Measurements from ENCODE around the gene HLCS.

Gene HLCS

GRCh38 chr21:36889401-36889800 is 77.1 kb downstream of the HLCS start:
- no peak overlapping the region for H3K4me3 ChIP-seq (ENCODE audit: low read length)
- no peaks in the 10 kb centered on the region for H4K20me1 ChIP-seq (ENCODE audit: insufficient read depth, low read length)
- H3K27me3 ChIP-seq (ENCODE audit: low read depth, low read length): no peaks in the 10 kb centered on the region
- peaks cover under 1% of the 10 kb centered on the region; the same call in 1 of the 2 replicates for H3K9me3 ChIP-seq (ENCODE audit: insufficient read depth, low read length)
- H3K9ac ChIP-seq (ENCODE audit: low read length): no peak overlapping the region
- no peak overlapping the region for H3K27ac ChIP-seq (ENCODE audit: low read length)
- no peak overlapping the region for H2AFZ ChIP-seq (ENCODE audit: low read depth, low read length)
- no peak overlapping the region for H3K4me2 ChIP-seq (ENCODE audit: low read length)
- no peaks in the 10 kb centered on the region for H3K4me1 ChIP-seq (ENCODE audit: low read length)
- no peak for TF ChIP-seq EZH2phosphoT487 (IDR thresholded peaks at IDR 0.05; ENCODE audit: low read depth)
- no peak for TF ChIP-seq CTCF (IDR thresholded peaks at IDR 0.05; ENCODE audit: low read depth, low read length)
- no peaks in the 10 kb centered on the region for H3K36me3 ChIP-seq (replicated peaks; ENCODE audit: low read depth, low read length)
- no peaks in the 10 kb centered on the region for H3K79me2 ChIP-seq (ENCODE audit: low read length)

DNA sequence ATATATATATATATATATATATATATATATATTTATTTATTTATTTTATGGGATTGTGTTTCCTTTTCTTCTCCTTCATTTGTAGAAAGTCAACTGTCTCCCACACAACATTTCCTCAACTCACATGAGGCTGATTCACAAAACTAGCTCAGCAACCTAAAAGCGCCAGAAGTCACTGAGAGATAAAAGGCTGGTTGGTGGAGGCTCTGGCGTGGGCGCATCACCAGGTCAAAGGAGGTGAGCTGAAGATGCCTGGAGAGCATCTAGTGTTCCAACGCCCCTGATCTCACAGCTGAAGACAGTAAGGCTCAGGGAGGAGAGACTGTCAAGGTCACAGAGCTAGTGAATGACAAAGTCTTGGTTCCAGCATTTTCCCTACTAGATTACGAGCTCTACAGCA is 78.0 kb downstream of the HLCS start:
- H3K36me3 ChIP-seq (replicated peaks; ENCODE audit: low read depth, low read length): no peaks in the 10 kb centered on the region
- TF ChIP-seq CTCF (IDR thresholded peaks at IDR 0.05; ENCODE audit: low read depth, low read length): no peak
- no peak for TF ChIP-seq EZH2phosphoT487 (IDR thresholded peaks at IDR 0.05; ENCODE audit: low read depth)
- H3K4me1 ChIP-seq (ENCODE audit: low read length): no peaks in the 10 kb centered on the region
- H2AFZ ChIP-seq (ENCODE audit: low read depth, low read length): no peak overlapping the region
- H3K9ac ChIP-seq (ENCODE audit: low read length): no peak overlapping the region
- no peak overlapping the region for H3K4me3 ChIP-seq (ENCODE audit: low read length)
- peaks cover 6% of the 10 kb centered on the region; the same call in 1 of the 2 replicates for H3K9me3 ChIP-seq (ENCODE audit: insufficient read depth, low read length)
- H3K79me2 ChIP-seq (ENCODE audit: low read length): no peaks in the 10 kb centered on the region
- H3K27me3 ChIP-seq (ENCODE audit: low read depth, low read length): no peaks in the 10 kb centered on the region
- H3K4me2 ChIP-seq (ENCODE audit: low read length): no peak overlapping the region
- no peaks in the 10 kb centered on the region for H4K20me1 ChIP-seq (ENCODE audit: insufficient read depth, low read length)
- no peak overlapping the region for H3K27ac ChIP-seq (ENCODE audit: low read length)

GRCh38 chr21:36887963-36888362 is 78.5 kb downstream of the HLCS start:
- peaks cover 8% of the 10 kb centered on the region; the same call in 1 of the 2 replicates for H3K9me3 ChIP-seq (ENCODE audit: insufficient read depth, low read length)
- no peak overlapping the region for H2AFZ ChIP-seq (ENCODE audit: low read depth, low read length)
- H3K9ac ChIP-seq (ENCODE audit: low read length): no peak overlapping the region
- H3K27ac ChIP-seq (ENCODE audit: low read length): no peak overlapping the region
- TF ChIP-seq CTCF (IDR thresholded peaks at IDR 0.05; ENCODE audit: low read depth, low read length) (no peak), EZH2phosphoT487 (IDR thresholded peaks at IDR 0.05; ENCODE audit: low read depth) (no peak)
- H3K36me3 ChIP-seq (replicated peaks; ENCODE audit: low read depth, low read length): no peaks in the 10 kb centered on the region
- no peaks in the 10 kb centered on the region for H3K4me1 ChIP-seq (ENCODE audit: low read length)
- no peak overlapping the region for H3K4me2 ChIP-seq (ENCODE audit: low read length)
- H3K27me3 ChIP-seq (ENCODE audit: low read depth, low read length): no peaks in the 10 kb centered on the region
- H4K20me1 ChIP-seq (ENCODE audit: insufficient read depth, low read length): no peaks in the 10 kb centered on the region
- no peaks in the 10 kb centered on the region for H3K79me2 ChIP-seq (ENCODE audit: low read length)
- H3K4me3 ChIP-seq (ENCODE audit: low read length): no peak overlapping the region

- no peaks in the 10 kb centered on the region for H3K79me2 ChIP-seq (ENCODE audit: low read length)
- H3K9ac ChIP-seq (ENCODE audit: low read length): no peak overlapping the region
- no peak overlapping the region for H3K4me2 ChIP-seq (ENCODE audit: low read length)
- H2AFZ ChIP-seq (ENCODE audit: low read depth, low read length): no peak overlapping the region
- H3K27ac ChIP-seq (ENCODE audit: low read length): no peak overlapping the region
- peaks cover 8% of the 10 kb centered on the region; the same call in 1 of the 2 replicates for H3K9me3 ChIP-seq (ENCODE audit: insufficient read depth, low read length)
- no peaks in the 10 kb centered on the region for H3K27me3 ChIP-seq (ENCODE audit: low read depth, low read length)
- H3K36me3 ChIP-seq (replicated peaks; ENCODE audit: low read depth, low read length): no peaks in the 10 kb centered on the region
- H3K4me3 ChIP-seq (ENCODE audit: low read length): no peak overlapping the region
- H3K4me1 ChIP-seq (ENCODE audit: low read length): no peaks in the 10 kb centered on the region
- TF ChIP-seq CTCF (IDR thresholded peaks at IDR 0.05; ENCODE audit: low read depth, low read length) (no peak), EZH2phosphoT487 (IDR thresholded peaks at IDR 0.05; ENCODE audit: low read depth) (no peak)
- H4K20me1 ChIP-seq (ENCODE audit: insufficient read depth, low read length): no peaks in the 10 kb centered on the region
Measured at GRCh38 chr21:36883532-36884486, 82.7 kb downstream of the HLCS start.

All from OCI-LY3 (cell line).